GM12878 (cell line): ENCODE results near the gene MCRIP2. TPM values are rescaled to one million over a fixed set of nuclear protein-coding genes. Genes with fewer than 3 reads are reported as not detected.

ENCODE experiments used
- ASH2L ChIP-seq: fragments of 300-600, 200-600 bp; sonication (generic); IDR thresholded peaks from 2 replicates; pipeline ENCODE4 v1.6.1; 2017; ENCODE audit warnings: low read depth, mild to moderate bottlenecking, borderline replicate concordance
- ATF3 ChIP-seq: IDR thresholded peaks from 2 replicates; pipeline ENCODE4 v1.6.1; 2011; ENCODE audit warnings: low read depth, mild to moderate bottlenecking, low read length, moderate library complexity, borderline replicate concordance; ENCODE audit errors: extremely low read depth
- BCL11A ChIP-seq: IDR thresholded peaks from 2 replicates; pipeline ENCODE4 v1.6.1; 2011; ENCODE audit warnings: low read depth, low read length
- ELK1 ChIP-seq: IDR thresholded peaks from 2 replicates; pipeline ENCODE4 v1.6.1; 2012; ENCODE audit warnings: low read depth, low read length, improper control_type of control experiment
- ESRRA ChIP-seq: IDR thresholded peaks from 2 replicates; pipeline ENCODE4 v1.6.1; 2012; ENCODE audit warnings: mild to moderate bottlenecking, low read length, improper control_type of control experiment
- EZH2 ChIP-seq: IDR thresholded peaks from 2 replicates; pipeline ENCODE4 v1.6.1; 2012; ENCODE audit warnings: low read depth, mild to moderate bottlenecking, control low read depth, inconsistent platforms, low read length, borderline replicate concordance; ENCODE audit not compliant: control insufficient read depth
- IKZF1 ChIP-seq: fragments of 450-650 bp; conservative IDR thresholded peaks from 2 replicates; pipeline ENCODE4 v1.6.1; 2017; ENCODE audit warnings: antibody characterized with exemption, mild to moderate bottlenecking
- IRF4 ChIP-seq: IDR thresholded peaks from 2 replicates; pipeline ENCODE4 v1.6.1; 2011; ENCODE audit warnings: low read depth, low read length
- MAX ChIP-seq: IDR thresholded peaks from 2 replicates; pipeline ENCODE4 v1.6.1; 2012; ENCODE audit warnings: low read depth, low read length, improper control_type of control experiment
- NR2C2 ChIP-seq: IDR thresholded peaks from 2 replicates; pipeline ENCODE4 v1.6.1; 2011; ENCODE audit warnings: borderline replicate concordance, low read depth; ENCODE audit not compliant: control insufficient read depth, insufficient read length
- NRF1 ChIP-seq: conservative IDR thresholded peaks from 2 replicates; pipeline ENCODE4 v1.6.1; 2011; ENCODE audit warnings: mild to moderate bottlenecking, low read depth, low read length, improper control_type of control experiment
- PBX3 ChIP-seq: IDR thresholded peaks from 2 replicates; pipeline ENCODE4 v1.6.1; 2011; ENCODE audit warnings: mild to moderate bottlenecking, low read depth, low read length, moderate library complexity; ENCODE audit not compliant: insufficient replicate concordance
- POLR2AphosphoS2 ChIP-seq: IDR thresholded peaks from 2 replicates; pipeline ENCODE4 v1.6.1; 2011; ENCODE audit warnings: low read depth, mild to moderate bottlenecking, low read length, improper control_type of control experiment, moderate library complexity
- RBBP5 ChIP-seq: fragments of 200-600 bp; sonication (generic); conservative IDR thresholded peaks from 2 replicates; pipeline ENCODE4 v1.6.1; 2016
- SMAD5 ChIP-seq: IDR thresholded peaks from 2 replicates; pipeline ENCODE4 v1.6.1; 2016; ENCODE audit warnings: antibody characterized with exemption, low read depth
- SREBF2 ChIP-seq: IDR thresholded peaks from 2 replicates; pipeline ENCODE4 v1.6.1; 2012; ENCODE audit warnings: mild to moderate bottlenecking, low read length
- TAF1 ChIP-seq: IDR thresholded peaks from 2 replicates; pipeline ENCODE4 v1.6.1; 2011; ENCODE audit warnings: mild to moderate bottlenecking, low read depth, low read length, borderline replicate concordance
- YY1 ChIP-seq: IDR thresholded peaks from 2 replicates; pipeline ENCODE4 v1.6.1; 2011; ENCODE audit warnings: low read depth, mild to moderate bottlenecking, low read length
- ZNF207 ChIP-seq: fragments of 450-650 bp; IDR thresholded peaks from 2 replicates; pipeline ENCODE4 v1.6.1; 2014; ENCODE audit warnings: antibody characterized with exemption, mild to moderate bottlenecking, borderline replicate concordance
- polyA plus RNA-seq, 11 experiments: library from polyadenylated mRNA; depleted of rRNA in 4 of 11; unstranded in 6 of 11; stranded (reverse) in 5 of 11; fragments of >200 nt; fragmentation: Nextera tagmentation in 4 of 11; fragmentation: Illumina TruSeq in 1 of 11; extraction: Ambion mirVana in 4 of 11; extraction: Trizol in 1 of 11; gene quantifications; 1 replicate in 1 of 11; 2 replicates in 10 of 11; pipeline versions ENCODE4 v1.2.1 to v1.2.3, GENCODE V29; 2011 to 2016; ENCODE audit warnings: inconsistent platforms in 2 of 11, missing spikeins in 2 of 11, low read depth in 1 of 11
- total RNA-seq, 4 experiments: library from RNA; depleted of rRNA in 3 of 4; stranded (reverse); fragments of >200 nt in 3 of 4; fragmentation: Illumina TruSeq in 1 of 4; extraction: Trizol in 1 of 4; gene quantifications; 2 replicates each; pipeline versions ENCODE4 v1.2.1 to v1.2.3, GENCODE V29; 2013 to 2021
- TF ChIP-seq, protein P1 (sequence below): fragments of 450-650 bp; IDR thresholded peaks from 2 replicates; pipeline ENCODE4 v1.6.1; 2014; ENCODE audit warnings: mild to moderate bottlenecking
- TF ChIP-seq, protein P2 (sequence below): IDR thresholded peaks from 2 replicates; pipeline ENCODE4 v1.6.1; 2012; ENCODE audit warnings: improper control_type of control experiment, low read depth, low read length; ENCODE audit not compliant: insufficient replicate concordance

The MCRIP2 gene
- total and polyA plus RNA-seq, 10 of the 15 experiments (the other 5 are each of a cell fraction or from before 2014, with no cell fraction given), result 0.19 to 93.1 (median 57.9) TPM

GRCh38 chr16:684071-684794 lies 42.6 kb downstream of the MCRIP2 start, which contains the start of gene JMJD8 (continued):
- TF ChIP-seq PBX3 (no peak), ZNF207 (peak; percentile 76; the same call in 1 of the 2 replicates), RBBP5 (no peak), IRF4 (no peak), TAF1 (peak; percentile 90), ESRRA (no peak), SREBF2 (no peak), EZH2 (no peak), NRF1 (no peak), YY1 (peak; percentile 96), POLR2AphosphoS2 (peak; percentile 96), IKZF1 (peak; percentile 79; the same call in 1 of the 2 replicates), ATF3 (no peak), SMAD5 (0 out of 2 replicates have a peak, but pooled peaks have one; percentile 45), ASH2L (no peak), ELK1 (peak; percentile 75; the same call in 1 of the 2 replicates), BCL11A (no peak), MAX (peak; percentile 90), NR2C2 (no peak)
- TF ChIP-seq, protein P1, sequence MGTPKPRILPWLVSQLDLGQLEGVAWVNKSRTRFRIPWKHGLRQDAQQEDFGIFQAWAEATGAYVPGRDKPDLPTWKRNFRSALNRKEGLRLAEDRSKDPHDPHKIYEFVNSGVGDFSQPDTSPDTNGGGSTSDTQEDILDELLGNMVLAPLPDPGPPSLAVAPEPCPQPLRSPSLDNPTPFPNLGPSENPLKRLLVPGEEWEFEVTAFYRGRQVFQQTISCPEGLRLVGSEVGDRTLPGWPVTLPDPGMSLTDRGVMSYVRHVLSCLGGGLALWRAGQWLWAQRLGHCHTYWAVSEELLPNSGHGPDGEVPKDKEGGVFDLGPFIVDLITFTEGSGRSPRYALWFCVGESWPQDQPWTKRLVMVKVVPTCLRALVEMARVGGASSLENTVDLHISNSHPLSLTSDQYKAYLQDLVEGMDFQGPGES, result peak; percentile 68
- TF ChIP-seq, protein P2, sequence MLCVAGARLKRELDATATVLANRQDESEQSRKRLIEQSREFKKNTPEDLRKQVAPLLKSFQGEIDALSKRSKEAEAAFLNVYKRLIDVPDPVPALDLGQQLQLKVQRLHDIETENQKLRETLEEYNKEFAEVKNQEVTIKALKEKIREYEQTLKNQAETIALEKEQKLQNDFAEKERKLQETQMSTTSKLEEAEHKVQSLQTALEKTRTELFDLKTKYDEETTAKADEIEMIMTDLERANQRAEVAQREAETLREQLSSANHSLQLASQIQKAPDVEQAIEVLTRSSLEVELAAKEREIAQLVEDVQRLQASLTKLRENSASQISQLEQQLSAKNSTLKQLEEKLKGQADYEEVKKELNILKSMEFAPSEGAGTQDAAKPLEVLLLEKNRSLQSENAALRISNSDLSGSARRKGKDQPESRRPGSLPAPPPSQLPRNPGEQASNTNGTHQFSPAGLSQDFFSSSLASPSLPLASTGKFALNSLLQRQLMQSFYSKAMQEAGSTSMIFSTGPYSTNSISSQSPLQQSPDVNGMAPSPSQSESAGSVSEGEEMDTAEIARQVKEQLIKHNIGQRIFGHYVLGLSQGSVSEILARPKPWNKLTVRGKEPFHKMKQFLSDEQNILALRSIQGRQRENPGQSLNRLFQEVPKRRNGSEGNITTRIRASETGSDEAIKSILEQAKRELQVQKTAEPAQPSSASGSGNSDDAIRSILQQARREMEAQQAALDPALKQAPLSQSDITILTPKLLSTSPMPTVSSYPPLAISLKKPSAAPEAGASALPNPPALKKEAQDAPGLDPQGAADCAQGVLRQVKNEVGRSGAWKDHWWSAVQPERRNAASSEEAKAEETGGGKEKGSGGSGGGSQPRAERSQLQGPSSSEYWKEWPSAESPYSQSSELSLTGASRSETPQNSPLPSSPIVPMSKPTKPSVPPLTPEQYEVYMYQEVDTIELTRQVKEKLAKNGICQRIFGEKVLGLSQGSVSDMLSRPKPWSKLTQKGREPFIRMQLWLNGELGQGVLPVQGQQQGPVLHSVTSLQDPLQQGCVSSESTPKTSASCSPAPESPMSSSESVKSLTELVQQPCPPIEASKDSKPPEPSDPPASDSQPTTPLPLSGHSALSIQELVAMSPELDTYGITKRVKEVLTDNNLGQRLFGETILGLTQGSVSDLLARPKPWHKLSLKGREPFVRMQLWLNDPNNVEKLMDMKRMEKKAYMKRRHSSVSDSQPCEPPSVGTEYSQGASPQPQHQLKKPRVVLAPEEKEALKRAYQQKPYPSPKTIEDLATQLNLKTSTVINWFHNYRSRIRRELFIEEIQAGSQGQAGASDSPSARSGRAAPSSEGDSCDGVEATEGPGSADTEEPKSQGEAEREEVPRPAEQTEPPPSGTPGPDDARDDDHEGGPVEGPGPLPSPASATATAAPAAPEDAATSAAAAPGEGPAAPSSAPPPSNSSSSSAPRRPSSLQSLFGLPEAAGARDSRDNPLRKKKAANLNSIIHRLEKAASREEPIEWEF, result no peak
